ENCODE data around the gene CDK18. TPM values are rescaled to one million over a fixed set of nuclear protein-coding genes. Genes with fewer than 3 reads are reported as not detected.

The CDK18 gene
- total RNA-seq, 4 donors from 2014 or later: 4.8 to 12.9 (median 9.9) TPM

DNA sequence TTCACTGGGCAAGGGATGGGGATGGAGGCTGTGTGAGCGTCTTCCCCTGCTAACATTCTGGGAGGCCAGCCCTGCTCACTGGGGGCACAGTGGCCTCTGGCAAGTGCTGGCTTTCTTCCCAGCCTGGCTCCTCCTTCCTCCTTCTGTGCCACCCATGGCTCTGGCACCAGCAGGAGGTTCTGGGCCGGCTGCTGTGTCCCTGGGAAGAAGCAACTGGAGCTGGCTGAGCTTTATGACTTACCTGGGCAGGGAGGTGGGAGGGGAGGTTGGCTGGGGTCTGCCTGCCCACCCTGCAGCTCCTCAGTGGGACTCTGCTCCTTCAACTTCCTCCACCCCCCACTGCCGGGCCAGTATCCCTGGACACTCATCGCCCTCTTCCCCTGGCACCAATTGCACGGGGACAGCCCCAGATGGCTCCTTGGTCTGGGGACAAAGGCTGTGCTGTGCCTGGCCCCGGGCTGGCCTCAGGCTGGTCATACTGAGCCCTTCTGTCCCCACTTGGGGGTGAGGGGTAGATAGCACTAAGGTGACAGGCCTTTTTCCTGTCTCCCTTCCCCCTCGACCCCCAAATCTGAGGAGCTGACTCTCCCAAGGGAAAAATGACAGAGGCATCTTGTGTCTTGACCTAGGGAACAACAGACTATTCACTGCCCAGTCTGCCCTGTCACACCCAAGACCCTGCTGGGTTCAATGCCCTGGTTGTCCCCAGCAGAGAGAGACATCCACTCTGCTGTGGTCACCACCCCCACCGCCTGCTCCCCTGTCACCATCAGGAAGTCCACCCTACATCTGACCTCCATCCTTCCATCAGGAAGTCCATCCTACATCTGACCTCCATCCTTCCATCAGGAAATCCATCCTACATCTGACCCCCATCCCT is 14.4 kb downstream of the CDK18 start:
- intact Hi-C loops (cut with DNase I): no loop called here
- TF ChIP-seq EP300 (IDR thresholded peaks at IDR 0.05): no peak
- TF ChIP-seq POLR2AphosphoS5 (IDR thresholded peaks at IDR 0.05): no peak
- TF ChIP-seq, protein P1, sequence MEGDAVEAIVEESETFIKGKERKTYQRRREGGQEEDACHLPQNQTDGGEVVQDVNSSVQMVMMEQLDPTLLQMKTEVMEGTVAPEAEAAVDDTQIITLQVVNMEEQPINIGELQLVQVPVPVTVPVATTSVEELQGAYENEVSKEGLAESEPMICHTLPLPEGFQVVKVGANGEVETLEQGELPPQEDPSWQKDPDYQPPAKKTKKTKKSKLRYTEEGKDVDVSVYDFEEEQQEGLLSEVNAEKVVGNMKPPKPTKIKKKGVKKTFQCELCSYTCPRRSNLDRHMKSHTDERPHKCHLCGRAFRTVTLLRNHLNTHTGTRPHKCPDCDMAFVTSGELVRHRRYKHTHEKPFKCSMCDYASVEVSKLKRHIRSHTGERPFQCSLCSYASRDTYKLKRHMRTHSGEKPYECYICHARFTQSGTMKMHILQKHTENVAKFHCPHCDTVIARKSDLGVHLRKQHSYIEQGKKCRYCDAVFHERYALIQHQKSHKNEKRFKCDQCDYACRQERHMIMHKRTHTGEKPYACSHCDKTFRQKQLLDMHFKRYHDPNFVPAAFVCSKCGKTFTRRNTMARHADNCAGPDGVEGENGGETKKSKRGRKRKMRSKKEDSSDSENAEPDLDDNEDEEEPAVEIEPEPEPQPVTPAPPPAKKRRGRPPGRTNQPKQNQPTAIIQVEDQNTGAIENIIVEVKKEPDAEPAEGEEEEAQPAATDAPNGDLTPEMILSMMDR (IDR thresholded peaks at IDR 0.05): no peak
- TF ChIP-seq POLR2A (IDR thresholded peaks at IDR 0.05; ENCODE audit: low read depth): no peak
- 81% methylated on average over 5 of the region's 8 CpGs for WGBS
- Histone ChIP-seq H3K27me3 (peaks cover 0 to 11% (median 0%) of the 10 kb centered on the region in 4 donors), H3K36me3 (peaks cover 0 to 9% (median 0%) of the 10 kb centered on the region in 4 donors), H3K9me3 (no peaks in the 10 kb centered on the region), H3K4me1 (peaks cover 45 to 67% (median 56%) of the 10 kb centered on the region in 4 donors), H3K27ac (replicated peaks in 1 of 4) (peak overlapping the region in 1 of 4 donors; percentile 58), H3K4me3 (no peak overlapping the region)
- DNase-seq (ENCODE audit: extremely low spot score): no peak

DNA sequence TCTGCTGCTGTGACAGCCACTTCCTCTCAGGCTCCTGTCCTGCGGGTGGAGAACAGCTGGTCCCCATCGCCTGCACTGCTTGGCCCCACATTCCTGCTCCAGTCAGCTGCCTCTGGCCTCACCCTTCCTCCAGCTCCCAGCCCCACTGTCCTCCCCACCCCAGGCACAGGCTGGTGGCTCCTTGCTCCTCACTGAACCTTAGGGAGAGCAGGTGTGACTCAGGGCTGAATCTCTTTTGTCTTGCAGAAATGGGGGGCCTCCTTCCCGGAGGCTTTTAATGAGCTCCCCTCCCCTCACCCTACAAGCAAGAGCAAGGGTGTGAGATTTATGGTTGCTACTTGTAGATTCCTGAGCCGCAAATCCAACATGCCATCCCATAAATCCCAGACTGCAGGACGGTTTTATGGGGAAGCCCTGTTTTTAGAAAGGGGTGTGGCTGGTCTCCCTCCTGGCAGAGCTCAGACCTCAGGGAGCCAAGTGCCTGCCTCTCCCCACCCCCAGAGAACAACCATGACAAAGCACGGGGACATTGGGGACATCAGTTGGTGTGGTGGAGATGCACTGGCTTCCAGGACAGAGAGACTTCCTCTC is 15.2 kb downstream of the CDK18 start:
- peaks cover 0 to 11% (median 0%) of the 10 kb centered on the region in 4 donors for H3K27me3 ChIP-seq
- TF ChIP-seq POLR2AphosphoS5 (IDR thresholded peaks at IDR 0.05) (peak in 1 of 2 donors; percentile 12), POLR2A (IDR thresholded peaks at IDR 0.05; ENCODE audit: low read depth) (no peak), EP300 (IDR thresholded peaks at IDR 0.05) (no peak)
- TF ChIP-seq, protein P1 (IDR thresholded peaks at IDR 0.05): no peak
- H3K27ac ChIP-seq (replicated peaks in 1 of 4): peak overlapping the region in 1 of 4 donors; percentile 58
- WGBS: 29% methylated on average over 6 of the region's 6 CpGs
- H3K4me3 ChIP-seq: no peak overlapping the region
- no peak for DNase-seq (ENCODE audit: extremely low spot score)
- peaks cover 42 to 63% (median 52%) of the 10 kb centered on the region in 4 donors for H3K4me1 ChIP-seq
- intact Hi-C loops (cut with DNase I): loop anchor here (5.0 kb wide), 2 partner anchors 122 to 167 kb away; no protein-coding TSS in a partner anchor
- H3K9me3 ChIP-seq: no peaks in the 10 kb centered on the region
- H3K36me3 ChIP-seq: peaks cover 0 to 13% (median under 1%) of the 10 kb centered on the region in 4 donors

DNA sequence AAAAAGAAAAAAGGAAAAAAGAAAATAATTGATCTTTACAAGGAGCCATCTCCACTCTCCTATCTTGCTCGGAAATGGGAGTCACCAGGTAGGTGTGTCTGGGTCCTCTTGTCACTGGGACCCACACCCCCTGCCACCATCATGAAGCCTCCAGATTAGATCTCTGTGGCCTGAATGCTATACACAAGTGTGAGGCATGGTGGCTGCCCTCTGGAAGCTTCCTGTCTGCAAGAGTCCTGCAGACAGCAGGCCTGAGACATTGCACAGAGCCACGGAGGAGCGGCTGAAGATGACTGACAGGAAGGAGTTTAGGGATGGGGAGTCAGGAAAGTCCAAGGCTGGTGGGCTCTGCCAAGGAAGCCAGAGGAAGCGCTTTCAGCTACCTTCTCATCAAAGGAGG is 16.2 kb downstream of the CDK18 start:
- H3K36me3 ChIP-seq: peaks cover 0 to 20% (median 7%) of the 10 kb centered on the region in 4 donors
- no peaks in the 10 kb centered on the region for H3K9me3 ChIP-seq
- intact Hi-C loops (cut with DNase I): loop anchor here (5.0 kb wide), 2 partner anchors 123 to 168 kb away; no protein-coding TSS in a partner anchor
- WGBS: 100% methylated on average over 4 of the region's 4 CpGs
- no peak for DNase-seq (ENCODE audit: extremely low spot score)
- peaks cover 0 to 11% (median 0%) of the 10 kb centered on the region in 4 donors for H3K27me3 ChIP-seq
- H3K4me3 ChIP-seq: no peak overlapping the region
- TF ChIP-seq EP300 (IDR thresholded peaks at IDR 0.05) (no peak), POLR2A (IDR thresholded peaks at IDR 0.05; ENCODE audit: low read depth) (no peak)
- TF ChIP-seq, protein P1 (IDR thresholded peaks at IDR 0.05): no peak
- peaks cover 37 to 61% (median 43%) of the 10 kb centered on the region in 4 donors for H3K4me1 ChIP-seq
- H3K27ac ChIP-seq (replicated peaks in 1 of 4): no peak overlapping the region

DNA sequence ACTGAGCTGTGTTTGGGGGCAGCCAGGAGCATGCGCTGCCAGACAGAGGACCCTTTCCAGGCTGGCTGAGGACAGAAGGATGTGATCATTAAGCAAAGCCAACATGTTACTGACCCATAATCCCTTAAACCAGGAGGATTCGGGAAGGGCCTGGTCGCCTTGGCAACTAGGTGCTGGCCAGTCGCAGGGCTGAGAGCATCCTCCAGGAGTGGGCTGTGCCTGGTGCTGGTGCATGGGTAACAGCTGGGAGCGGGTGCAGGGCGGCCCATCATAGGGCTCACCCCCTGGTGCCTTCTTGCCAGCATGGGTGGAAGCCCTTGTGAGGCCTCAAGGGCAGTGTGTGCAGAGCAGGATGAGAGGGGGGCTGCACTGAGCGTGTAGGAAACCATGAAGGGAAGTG is 17.2 kb downstream of the CDK18 start:
- Histone ChIP-seq H3K9me3 (no peaks in the 10 kb centered on the region), H3K27ac (replicated peaks in 1 of 4) (no peak overlapping the region)

More for the DNA sequence above, 17.2 kb downstream of the CDK18 start:
- peaks cover 0 to 20% (median 7%) of the 10 kb centered on the region in 4 donors for H3K36me3 ChIP-seq
- WGBS: 77% methylated on average over 4 of the region's 7 CpGs
- H3K4me1 ChIP-seq: peaks cover 27 to 61% (median 33%) of the 10 kb centered on the region in 4 donors
- DNase-seq (ENCODE audit: extremely low spot score): no peak
- H3K27me3 ChIP-seq: peaks cover 0 to 11% (median 0%) of the 10 kb centered on the region in 4 donors
- no peak for TF ChIP-seq POLR2A (IDR thresholded peaks at IDR 0.05; ENCODE audit: low read depth)
- TF ChIP-seq EP300 (IDR thresholded peaks at IDR 0.05): no peak
- TF ChIP-seq, protein P1 (IDR thresholded peaks at IDR 0.05): no peak
- TF ChIP-seq POLR2AphosphoS5 (IDR thresholded peaks at IDR 0.05): no peak
- intact Hi-C loops (cut with DNase I): loop anchor here (2.0 to 5.0 kb wide), 3 partner anchors 29 to 169 kb away; no protein-coding TSS in a partner anchor
- H3K4me3 ChIP-seq: no peak overlapping the region
